ENCODE results near the gene CYGB. TPM values are rescaled to one million over a fixed set of nuclear protein-coding genes. Genes with fewer than 3 reads are reported as not detected.

Gene CYGB
- total RNA-seq = 25.1 and 65.4 TPM in 2 replicates

GRCh38 chr17:76537578-76538280 is at the start of gene CYGB:
Gene CYGB, minus strand, starts transcription at chr17:76537709. Its CDS starts 167 bp downstream, at chr17:76537542.

GRCh38 chr17:76585649-76586593 is 48.4 kb upstream of the CYGB start, which contains the start of gene ST6GALNAC2:
Gene ST6GALNAC2, minus strand, starts transcription at chr17:76585860. Its CDS starts 52 bp downstream, at chr17:76585808.

GRCh38 chr17:76539631-76540271 is 2.2 kb upstream of the CYGB start, which contains the start of gene PRCD:
Gene PRCD, plus strand, starts transcription at chr17:76540044. Its CDS starts 98 bp downstream, at chr17:76540142.

GRCh38 chr17:76501018-76501826 is 36.3 kb downstream of the CYGB start, which contains the start of gene RHBDF2:
Gene RHBDF2, minus strand, starts transcription at chr17:76501423. Its CDS starts 19,899 bp downstream, at chr17:76481524.

Other genes with a start within 250 kb of the CYGB start
- gene QRICH2, start 229.4 kb downstream of the CYGB start, total RNA-seq = 2.7 and 2.8 TPM in 2 replicates
- 29.9 and 39.1 TPM in 2 replicates for gene PRPSAP1, start 183.8 kb downstream of the CYGB start, total RNA-seq
- gene SPHK1, start 153.1 kb downstream of the CYGB start, total RNA-seq = 63.7 and 160 TPM in 2 replicates
- gene UBE2O, start 84.6 kb downstream of the CYGB start, total RNA-seq = 17.5 and 28.4 TPM in 2 replicates
- gene AANAT, start 70.1 kb downstream of the CYGB start, total RNA-seq = not detected in 2 replicates
- 3.1 and 8.2 TPM in 2 replicates for gene RHBDF2, start 36.3 kb downstream of the CYGB start, total RNA-seq
- 1.9 and 11.0 TPM in 2 replicates for gene PRCD, start 2.3 kb upstream of the CYGB start, total RNA-seq
- gene ST6GALNAC2, start 48.2 kb upstream of the CYGB start, total RNA-seq = 0.96 and 1.1 TPM in 2 replicates
- not detected in 2 replicates for gene ST6GALNAC1, start 106.0 kb upstream of the CYGB start, total RNA-seq
- 267 and 920 TPM in 2 replicates for gene MXRA7, start 173.3 kb upstream of the CYGB start, total RNA-seq
- 36.1 and 46.8 TPM in 2 replicates for gene JMJD6, start 188.9 kb upstream of the CYGB start, total RNA-seq
- 25.5 and 25.7 TPM in 2 replicates for gene METTL23, start 189.1 kb upstream of the CYGB start, total RNA-seq
- 82.3 and 204 TPM in 2 replicates for gene SRSF2, start 199.6 kb upstream of the CYGB start, total RNA-seq
- 24.3 and 36.1 TPM in 2 replicates for gene MFSD11, start 200.4 kb upstream of the CYGB start, total RNA-seq